K562 (cell line): ENCODE results near the gene PCARE. TPM values are rescaled to one million over a fixed set of nuclear protein-coding genes. Genes with fewer than 3 reads are reported as not detected.

Experiments used
- ATAC-seq: fragments of 200-7000 bp; cut with Tn5 transposase; 3 replicates; pipeline ENCODE4 v1.9.1; 2020; ENCODE audit warnings: moderate library complexity
- BruUV-seq: library from RNA; stranded (reverse); fragments of 400-500 nt; replicated peaks from 2 replicates; lab custom pipeline; 2021; lab: Mats Ljungman, UMichigan
- CTCF ChIA-PET: fragments of 300-600 bp; formaldehyde crosslinking; extraction: SDS; loops from one replicate; lab custom pipeline; 2021; ENCODE audit warnings: low intra/inter-chr PET ratio; lab: Yijun Ruan, JAX
- POLR2A ChIA-PET: fragments of 300-600, 350-650 bp; sonication (Branson Sonifier 250); formaldehyde crosslinking; extraction: SDS; loops from one replicate; lab custom pipeline; 2021; ENCODE audit warnings: antibody characterized with exemption, inconsistent platforms; lab: Yijun Ruan, JAX
- DNase-seq, 4 experiments: peaks; one replicate each; pipeline versions ENCODE4 v3.0.0 to v3.0.0-alpha.2; 2011 to 2018; ENCODE audit warnings: low spot score in 3 of 4, mixed read lengths in 3 of 4; ENCODE audit errors: extremely low read depth in 1 of 4
- FAIRE-seq: peaks from 2 replicates; lab custom pipeline; 2011; peaks lifted over from hg19 to GRCh38; lab: Jason Lieb, UNC
- H2AFZ ChIP-seq: 2 replicates; pipeline ENCODE4 v1.6.0; 2011; ENCODE audit warnings: low read depth, low read length, control low read depth, inconsistent platforms
- H3K27ac ChIP-seq: fragments of 200-600 bp; 3 replicates; pipeline ENCODE4 v1.8.0; 2011; ENCODE audit warnings: low read depth, mild to moderate bottlenecking, control low read depth, inconsistent platforms, low read length, moderate library complexity, mixed read lengths; ENCODE audit errors: extremely low read depth
- H3K27me3 ChIP-seq, 2 experiments: fragments of 300-600 bp in 1 of 2; 2 replicates in 1 of 2; 3 replicates in 1 of 2; pipeline versions ENCODE4 v1.6.0 to v1.8.0; 2011; ENCODE audit warnings: inconsistent platforms in 2 of 2, low read length in 2 of 2, mild to moderate bottlenecking in 1 of 2, mixed read lengths in 1 of 2, moderate library complexity in 1 of 2; ENCODE audit not compliant: control insufficient read depth in 2 of 2, insufficient read depth in 2 of 2
- H3K36me3 ChIP-seq: fragments of 300-600 bp; 3 replicates; pipeline ENCODE4 v1.8.0; 2011; ENCODE audit warnings: mild to moderate bottlenecking, low read length, inconsistent platforms; ENCODE audit not compliant: control insufficient read depth, insufficient read depth
- H3K4me1 ChIP-seq, 2 experiments: fragments of 200-600 bp in 1 of 2; replicated peaks in 1 of 2; 2 replicates in 1 of 2; 3 replicates in 1 of 2; pipeline versions ENCODE4 v1.5.1 to v1.8.0; 2011; ENCODE audit warnings: inconsistent platforms in 2 of 2, low read length in 2 of 2, mild to moderate bottlenecking in 1 of 2, mixed read lengths in 1 of 2, moderate library complexity in 1 of 2; ENCODE audit not compliant: control insufficient read depth in 2 of 2, insufficient read depth in 2 of 2
- H3K4me2 ChIP-seq: 2 replicates; pipeline ENCODE4 v1.6.1; 2011; ENCODE audit warnings: low read length, control low read depth, inconsistent platforms, mixed read lengths; ENCODE audit not compliant: insufficient read depth
- H3K4me3 ChIP-seq: fragments of 200-600 bp; sonication (generic), shearing (Covaris generic); 2 replicates; pipeline ENCODE4 v1.5.1; 2016; ENCODE audit warnings: control low read depth, inconsistent platforms
- H3K79me2 ChIP-seq: fragments of 200-600 bp; 3 replicates; pipeline ENCODE4 v1.8.0; 2011; ENCODE audit warnings: low read length, inconsistent platforms; ENCODE audit not compliant: control insufficient read depth, insufficient read depth
- H3K9ac ChIP-seq, 2 experiments: 2 replicates each; pipeline versions ENCODE4 v1.6.0 to v1.6.1; 2011; ENCODE audit warnings: low read depth in 2 of 2, low read length in 2 of 2, control low read depth in 1 of 2, inconsistent platforms in 1 of 2, mild to moderate bottlenecking in 1 of 2, mixed read lengths in 1 of 2; ENCODE audit not compliant: insufficient read depth in 1 of 2
- H3K9me1 ChIP-seq: one replicate; pipeline ENCODE4 v1.6.0; 2011; ENCODE audit warnings: inconsistent platforms, mild to moderate bottlenecking, low read length, moderate library complexity; ENCODE audit not compliant: control insufficient read depth, insufficient read depth
- H3K9me3 ChIP-seq: replicated peaks from 2 replicates; pipeline ENCODE4 v1.5.1; 2011; ENCODE audit warnings: low read depth, low read length, inconsistent platforms; ENCODE audit not compliant: control insufficient read depth, insufficient read depth
- H4K20me1 ChIP-seq: replicated peaks from 2 replicates; pipeline ENCODE4 v1.6.1; 2011; ENCODE audit warnings: low read length, inconsistent platforms, mixed read lengths; ENCODE audit not compliant: control insufficient read depth, insufficient read depth
- CHCHD3 ChIP-seq: fragments of 250-450 bp; sonication (Bioruptor Pico); IDR thresholded peaks from 2 replicates; pipeline ENCODE4 v2.1.2; 2022; ENCODE audit warnings: mild to moderate bottlenecking
- FOXK2 ChIP-seq, 2 experiments: fragments of 450-650 bp; IDR thresholded peaks in 1 of 2; conservative IDR thresholded peaks in 1 of 2; 2 replicates each; pipeline ENCODE4 v1.6.1; 2016; ENCODE audit warnings: low read depth in 2 of 2, mild to moderate bottlenecking in 1 of 2
- KLF13 ChIP-seq: fragments of 450-650 bp; IDR thresholded peaks from 2 replicates; pipeline ENCODE4 v1.6.1; 2016; ENCODE audit warnings: missing genetic modification characterization, low read depth, mild to moderate bottlenecking, missing compliant biosample characterization, moderate library complexity, borderline replicate concordance
- MAFK ChIP-seq: IDR thresholded peaks from 2 replicates; pipeline ENCODE4 v1.6.1; 2011; ENCODE audit warnings: low read length, improper control_type of control experiment
- NFE2 ChIP-seq: IDR thresholded peaks from 2 replicates; pipeline ENCODE4 v1.6.1; 2014; ENCODE audit warnings: antibody characterized with exemption, low read depth
- NFIC ChIP-seq: fragments of 450-650 bp; IDR thresholded peaks from 2 replicates; pipeline ENCODE4 v1.6.1; 2017; ENCODE audit warnings: mild to moderate bottlenecking, inconsistent platforms
- PTTG1 ChIP-seq: fragments of 450-650 bp; IDR thresholded peaks from 2 replicates; pipeline ENCODE4 v1.6.1; 2016; ENCODE audit warnings: low read depth, mild to moderate bottlenecking, missing genetic modification characterization, missing compliant biosample characterization
- SETDB1 ChIP-seq: IDR thresholded peaks from one replicate; pipeline ENCODE4 v1.6.1; 2012; ENCODE audit warnings: low read length, control low read depth, inconsistent platforms
- SMAD3 ChIP-seq: fragments of 450-650 bp; formaldehyde crosslinking; conservative IDR thresholded peaks from 2 replicates; pipeline ENCODE4 v1.4.0; 2020; ENCODE audit warnings: mild to moderate bottlenecking
- ZNF316 ChIP-seq: fragments of 450-650 bp; IDR thresholded peaks from 2 replicates; pipeline ENCODE4 v1.6.1; 2016
- ZNF76 ChIP-seq: fragments of 250-450 bp; sonication (Bioruptor Pico); IDR thresholded peaks from 2 replicates; pipeline ENCODE4 v1.4.0; 2020; ENCODE audit warnings: mild to moderate bottlenecking, moderate library complexity, borderline replicate concordance
- WGBS: fragments of 100-300 bp; shearing (Covaris generic); methylation state at CpG from one replicate; pipeline ENCODE4 v1.1.6; 2016; ENCODE audit warnings: low coverage, mixed read lengths; ENCODE audit not compliant: insufficient coverage; ENCODE audit errors: missing lambda C conversion rate; 5-methylcytosine and 5-hydroxymethylcytosine counted together
- in situ Hi-C: fragments of 300-500 bp; cut with MboI; formaldehyde crosslinking; loops from 4 replicates; pipeline ENCODE4 v1.15.0; 2018; ENCODE audit warnings: inconsistent platforms, mixed read lengths
- intact Hi-C: fragments of 100-400 bp; cut with micrococcal nuclease; formaldehyde crosslinking; loops from 2 replicates; pipeline ENCODE4 v1.14.2; 2022
- polyA plus RNA-seq, 8 experiments: library from polyadenylated mRNA; depleted of rRNA in 4 of 8; stranded (reverse) in 5 of 8; unstranded in 3 of 8; fragments of >200 nt; fragmentation: Nextera tagmentation in 2 of 8; fragmentation: Illumina TruSeq in 1 of 8; extraction: Ambion mirVana in 2 of 8; extraction: Trizol in 1 of 8; gene quantifications; 2 replicates each; pipeline versions ENCODE4 v1.2.1 to v1.2.3, GENCODE V29; 2011 to 2014; ENCODE audit warnings: inconsistent platforms in 1 of 8, missing spikeins in 1 of 8
- total RNA-seq, 7 experiments: library from RNA; depleted of rRNA in 6 of 7; stranded (reverse); fragments of >200 nt in 6 of 7; fragmentation: Illumina TruSeq in 2 of 7; extraction: Trizol in 2 of 7; gene quantifications; 2 replicates each; pipeline versions ENCODE4 v1.2.1 to v1.2.3, GENCODE V29; 2011 to 2021; ENCODE audit warnings: low replicate concordance in 1 of 7
- TF ChIP-seq, protein P1 (sequence below): fragments of 200-800 bp; sonication (Bioruptor generic); IDR thresholded peaks from 2 replicates; pipeline ENCODE4 v1.6.1; 2017; ENCODE audit warnings: missing genetic modification characterization, missing compliant biosample characterization
- TF ChIP-seq, protein P2 (sequence below), 3 experiments: fragments of 200-800 bp in 1 of 3; sonication (Bioruptor generic) in 1 of 3; sonication (generic) in 1 of 3; formaldehyde crosslinking in 1 of 3; IDR thresholded peaks; 2 replicates each; pipeline versions ENCODE4 v1.6.1 to v1.8.0; 2016 to 2022; ENCODE audit warnings: mild to moderate bottlenecking in 2 of 3, missing compliant biosample characterization in 2 of 3, missing genetic modification characterization in 2 of 3, missing genetic modification reagents in 1 of 3
- TF ChIP-seq, protein P3 (sequence below): sonication (generic); formaldehyde crosslinking; IDR thresholded peaks from 2 replicates; pipeline ENCODE4 v1.5.0; 2020; ENCODE audit warnings: missing genetic modification reagents

The PCARE gene
- total and polyA plus RNA-seq, 9 of the 15 experiments (the other 6 are each of a cell fraction or from before 2014, with no cell fraction given): not detected

GRCh38 chr2:29042561-29043075 lies 31.7 kb downstream of the PCARE start:
- no peak overlapping the region for H2AFZ ChIP-seq
- in situ Hi-C loops: no loop called here
- no peaks in the 10 kb centered on the region for H3K9me1 ChIP-seq
- CTCF ChIA-PET: no interaction called here
- no peak overlapping the region for H3K4me3 ChIP-seq
- no TSS peak for BruUV-seq
- no peak overlapping the region for H3K9ac ChIP-seq
- intact Hi-C loops: no loop called here
- no peak overlapping the region for H3K27ac ChIP-seq
- H3K4me1 ChIP-seq: no peaks in the 10 kb centered on the region; a peak in 1 of 5 replicates
- ATAC-seq (peak; percentile 77), FAIRE-seq (peak; percentile 65), DNase-seq (peak in 1 of 4 experiments; percentile 43)
- no peak overlapping the region for H3K4me2 ChIP-seq
- H4K20me1 ChIP-seq: no peaks in the 10 kb centered on the region
- no peaks in the 10 kb centered on the region for H3K9me3 ChIP-seq
- 9% methylated on average over 9 of the region's 9 CpGs for WGBS
- H3K79me2 ChIP-seq: no peaks in the 10 kb centered on the region
- no peaks in the 10 kb centered on the region for H3K36me3 ChIP-seq
- POLR2A ChIA-PET: interaction anchor here (0.6 to 0.9 kb wide), 3 partner anchors 16 to 73 kb away, joined by 3 read pairs; partner anchors contain the start of gene PCARE
- H3K27me3 ChIP-seq: peaks cover 15 to 44% of the 10 kb centered on the region in 2 experiments; a peak in 4 of 5 replicates
- peak; percentile 76; the same call in 1 of the 2 replicates for TF ChIP-seq SMAD3 (CRISPR knock-in tag)
- 0 out of 4 replicates have a peak, but pooled peaks have one; percentile 27 to 33 for TF ChIP-seq FOXK2 (conservative IDR thresholded peaks at IDR 0.05 in 1 of 2, IDR thresholded peaks at IDR 0.05 in 1 of 2; ENCODE audit: low read depth in 2 of 2)
- 0 out of 2 replicates have a peak, but pooled peaks have one; percentile 39 for TF ChIP-seq PTTG1
- TF ChIP-seq, protein P1, sequence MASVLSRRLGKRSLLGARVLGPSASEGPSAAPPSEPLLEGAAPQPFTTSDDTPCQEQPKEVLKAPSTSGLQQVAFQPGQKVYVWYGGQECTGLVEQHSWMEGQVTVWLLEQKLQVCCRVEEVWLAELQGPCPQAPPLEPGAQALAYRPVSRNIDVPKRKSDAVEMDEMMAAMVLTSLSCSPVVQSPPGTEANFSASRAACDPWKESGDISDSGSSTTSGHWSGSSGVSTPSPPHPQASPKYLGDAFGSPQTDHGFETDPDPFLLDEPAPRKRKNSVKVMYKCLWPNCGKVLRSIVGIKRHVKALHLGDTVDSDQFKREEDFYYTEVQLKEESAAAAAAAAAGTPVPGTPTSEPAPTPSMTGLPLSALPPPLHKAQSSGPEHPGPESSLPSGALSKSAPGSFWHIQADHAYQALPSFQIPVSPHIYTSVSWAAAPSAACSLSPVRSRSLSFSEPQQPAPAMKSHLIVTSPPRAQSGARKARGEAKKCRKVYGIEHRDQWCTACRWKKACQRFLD (CRISPR knock-in tag): 0 out of 2 replicates have a peak, but pooled peaks have one; percentile 52
- peak; percentile 83 for TF ChIP-seq ZNF316
- no peak for TF ChIP-seq SETDB1
- TF ChIP-seq, protein P2, sequence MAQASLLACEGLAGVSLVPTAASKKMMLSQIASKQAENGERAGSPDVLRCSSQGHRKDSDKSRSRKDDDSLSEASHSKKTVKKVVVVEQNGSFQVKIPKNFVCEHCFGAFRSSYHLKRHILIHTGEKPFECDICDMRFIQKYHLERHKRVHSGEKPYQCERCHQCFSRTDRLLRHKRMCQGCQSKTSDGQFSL (CRISPR knock-in tag; IDR thresholded peaks at IDR 0.05): no peak
- TF ChIP-seq, protein P2 (tag; IDR thresholded peaks at IDR 0.05): peak in 1 of 2 experiments; percentile 61; a peak in 1 of 4 replicates
- peak; percentile 70; the same call in 1 of the 2 replicates for TF ChIP-seq KLF13 (tag)
- TF ChIP-seq NFE2: peak; percentile 90
- peak; percentile 88 for TF ChIP-seq NFIC
- peak; percentile 74; the same call in 1 of the 2 replicates for TF ChIP-seq MAFK
- TF ChIP-seq, protein P3, sequence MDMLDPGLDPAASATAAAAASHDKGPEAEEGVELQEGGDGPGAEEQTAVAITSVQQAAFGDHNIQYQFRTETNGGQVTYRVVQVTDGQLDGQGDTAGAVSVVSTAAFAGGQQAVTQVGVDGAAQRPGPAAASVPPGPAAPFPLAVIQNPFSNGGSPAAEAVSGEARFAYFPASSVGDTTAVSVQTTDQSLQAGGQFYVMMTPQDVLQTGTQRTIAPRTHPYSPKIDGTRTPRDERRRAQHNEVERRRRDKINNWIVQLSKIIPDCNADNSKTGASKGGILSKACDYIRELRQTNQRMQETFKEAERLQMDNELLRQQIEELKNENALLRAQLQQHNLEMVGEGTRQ: no peak
- no peak for TF ChIP-seq ZNF76 (CRISPR knock-in tag)
- no peak for TF ChIP-seq CHCHD3 (CRISPR knock-in tag)
